Epithelial cell of proximal tubule (primary cell): ENCODE results near the gene BCO2. TPM values are rescaled to one million over a fixed set of nuclear protein-coding genes. Genes with fewer than 3 reads are reported as not detected.
"Not testable (repeated sequence)": the region's sequence is repeated elsewhere in the genome, so short reads cannot be mapped to it uniquely, and the experiment has no call there.

Source experiments
- DNase-seq: peaks from one replicate; pipeline ENCODE4 v3.0.0-alpha.2; 2011; ENCODE audit warnings: low read depth
- H3K4me3 ChIP-seq: 2 replicates; pipeline ENCODE4 v1.5.1; 2011; ENCODE audit warnings: low read depth, mild to moderate bottlenecking, low read length
- CTCF ChIP-seq: conservative IDR thresholded peaks from 2 replicates; pipeline ENCODE4 v1.5.1; 2012; ENCODE audit warnings: low read depth, mild to moderate bottlenecking, low read length
- total RNA-seq: library from RNA; depleted of rRNA; stranded (reverse); fragments of >200 nt; gene quantifications from 2 replicates; pipeline ENCODE4 v1.2.3, GENCODE V29; 2015

BCO2 gene
- total RNA-seq, 1 donor from 2014 or later = 0.52 TPM

DNA sequence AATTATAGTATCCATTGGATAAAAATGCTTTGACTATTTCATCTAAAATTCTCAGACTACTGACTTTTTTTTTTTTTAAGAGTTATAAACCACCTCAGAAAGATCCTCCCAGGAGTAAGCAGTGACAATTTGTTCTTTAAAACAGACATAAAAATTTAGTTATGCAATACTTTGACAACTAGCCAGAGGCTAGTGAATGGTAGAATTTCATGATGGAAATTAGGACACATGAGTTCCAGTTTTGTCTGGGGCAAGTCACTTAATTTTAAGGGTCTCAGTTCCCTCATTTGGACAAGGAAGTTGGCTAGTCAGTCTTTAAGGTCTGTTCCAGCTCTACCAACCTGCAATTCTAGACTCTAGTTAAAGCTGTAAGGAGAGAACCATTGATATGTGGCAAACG, 14.3 kb upstream of the BCO2 start:
- no peak for DNase-seq
- H3K4me3 ChIP-seq = no peak overlapping the region
- no peak for TF ChIP-seq CTCF

DNA sequence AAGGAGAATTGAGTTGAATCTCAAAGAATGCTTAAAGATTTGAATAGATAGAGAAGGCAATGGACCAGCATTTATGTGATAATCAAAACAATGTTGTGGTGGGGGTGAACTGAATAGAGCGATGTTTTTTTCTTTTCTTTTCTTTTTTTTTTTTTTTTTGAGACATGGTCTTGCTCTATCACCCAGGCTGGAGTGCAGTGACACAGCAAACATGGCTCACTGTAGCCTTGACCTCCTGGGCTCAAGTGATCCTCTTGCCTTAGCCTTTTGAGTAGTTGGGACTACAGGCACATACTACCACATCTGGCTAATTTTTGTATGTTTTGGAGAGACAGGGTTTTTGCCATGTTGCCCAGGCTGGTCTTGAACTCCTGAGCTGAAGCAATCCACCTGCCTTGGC, 13.1 kb upstream of the BCO2 start:
- peak overlapping the region; percentile 61 for H3K4me3 ChIP-seq
- DNase-seq = not testable (repeated sequence)

DNA sequence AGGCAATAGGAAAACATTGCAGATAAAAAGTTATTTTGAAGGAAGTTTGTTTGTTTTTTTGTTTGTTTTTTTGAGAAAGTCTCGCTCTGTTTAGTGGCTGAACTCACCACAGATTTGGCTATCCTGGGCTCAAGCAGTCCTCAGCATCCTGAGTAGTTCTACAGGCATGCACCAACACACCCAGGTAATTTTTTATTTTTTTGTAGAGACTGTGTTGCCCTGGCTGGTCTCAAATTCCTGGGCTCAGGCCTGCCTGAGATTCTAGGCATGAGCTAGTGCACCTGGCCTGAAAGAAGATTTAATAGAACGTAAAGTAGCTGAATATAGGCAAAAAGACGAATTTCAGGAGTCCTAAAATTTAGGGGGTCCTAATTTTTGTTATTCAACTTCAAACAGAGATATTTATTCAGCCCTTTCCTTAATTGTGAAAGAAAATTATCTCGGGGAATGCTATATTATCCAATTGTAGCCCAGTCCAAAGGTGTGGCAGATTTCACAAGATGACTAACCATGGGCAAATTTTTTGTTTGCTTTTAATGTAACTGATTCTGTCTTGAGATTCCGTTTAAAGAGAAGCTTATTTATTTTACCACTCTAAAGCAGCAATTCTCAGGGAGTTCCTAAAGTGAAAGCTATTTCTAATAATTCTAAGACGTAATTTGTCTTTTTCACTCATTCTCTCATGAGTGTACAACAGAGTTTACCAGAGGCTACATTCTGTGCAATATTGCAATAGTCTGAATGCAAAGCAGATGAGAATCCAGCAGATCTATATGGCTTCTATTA, 12.4 kb upstream of the BCO2 start:
- TF ChIP-seq CTCF = no peak
- DNase-seq = no peak
- peak overlapping the region; percentile 61 for H3K4me3 ChIP-seq

DNA sequence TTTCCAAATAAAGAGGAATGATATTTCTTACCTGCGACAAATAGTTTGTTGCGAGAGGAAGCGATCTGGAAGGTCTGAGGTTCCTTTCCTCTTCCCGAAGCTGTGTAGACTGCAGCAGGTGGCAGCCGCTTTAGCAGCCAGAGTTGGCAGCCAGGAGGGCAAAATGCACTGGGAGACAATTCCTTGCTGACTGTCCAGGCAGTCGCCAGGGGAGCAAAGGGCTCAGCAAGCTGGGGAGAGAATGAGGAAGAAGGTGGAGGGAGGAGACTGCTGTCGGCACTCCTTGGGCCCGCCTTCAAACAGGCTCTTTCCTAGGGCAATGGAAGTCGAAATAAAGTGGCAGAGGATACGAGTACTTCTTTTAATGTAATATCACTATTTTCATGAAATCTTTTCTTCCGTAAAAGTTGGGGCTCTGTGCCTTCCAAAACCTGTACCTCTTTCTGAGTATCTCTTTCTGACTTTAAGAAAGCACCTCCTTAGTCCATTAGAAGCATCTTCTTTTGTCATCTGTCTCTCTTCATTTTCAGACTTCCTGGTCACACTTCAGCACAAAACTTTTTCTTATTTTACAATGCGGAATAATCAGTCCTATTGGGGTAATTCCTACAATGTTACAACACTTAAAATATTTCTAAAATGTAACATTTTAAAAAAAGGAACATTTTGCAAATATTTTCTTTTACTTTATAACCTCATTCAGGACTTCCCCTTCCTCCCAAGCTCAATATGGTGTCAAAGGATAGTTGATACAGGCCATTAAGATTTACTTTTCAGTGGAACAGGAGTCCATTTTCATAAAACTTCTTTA, 11.2 kb upstream of the BCO2 start, which contains the start of gene IL18:
Gene IL18 (minus strand): TSS at position 220 of the 811 bp plus-strand sequence. CDS start 9,041 bp downstream, outside the sequence.
- DNase-seq = no peak
- H3K4me3 ChIP-seq = peak within 1 kb of the TSS; percentile 61
- peak; percentile 15 for TF ChIP-seq CTCF

DNA sequence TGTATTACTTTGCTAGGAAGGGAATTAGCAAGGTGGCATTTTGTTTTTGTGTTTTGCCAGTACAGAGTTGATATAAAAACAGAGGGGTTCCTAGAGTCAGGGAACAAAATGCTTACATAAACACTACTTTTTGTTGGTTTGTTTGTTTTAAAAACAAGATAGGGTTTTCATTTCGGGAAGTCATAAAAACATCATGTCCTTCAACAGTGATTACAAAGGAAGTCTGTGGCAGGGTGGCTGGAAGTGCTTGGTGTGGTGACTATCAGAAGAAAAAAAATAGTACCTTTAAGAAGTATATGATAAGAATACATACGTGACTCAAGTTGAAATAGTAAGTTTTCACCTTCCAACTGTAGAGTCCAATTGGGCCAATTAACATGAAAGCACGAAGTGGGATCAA, 10.3 kb upstream of the BCO2 start:
- TF ChIP-seq CTCF = no peak
- DNase-seq = no peak
- no peak overlapping the region for H3K4me3 ChIP-seq

GRCh38 chr11:112166562-112166961, 8.8 kb upstream of the BCO2 start:
- no peak overlapping the region for H3K4me3 ChIP-seq
- no peak for DNase-seq
- TF ChIP-seq CTCF = no peak

- H3K4me3 ChIP-seq = no peak within 1 kb of the TSS
- TF ChIP-seq CTCF = no peak
- no peak for DNase-seq
Measured at GRCh38 chr11:112167145-112167544, 8.2 kb upstream of the BCO2 start, which contains the start of gene TEX12. TEX12 (plus strand) TSS chr11:112167372; CDS start chr11:112169269, 1,897 bp downstream.
